HCT116 (cell line): Measurements from ENCODE around the gene CEACAM18. TPM values are rescaled to one million over a fixed set of nuclear protein-coding genes. Genes with fewer than 3 reads are reported as not detected.

ENCODE experiments used
- ATAC-seq: fragments of 200-7000 bp; cut with Tn5 transposase; 2 replicates; pipeline ENCODE4 v1.9.1; 2020; ENCODE audit warnings: mild to moderate bottlenecking, moderate library complexity
- BruUV-seq: library from RNA; stranded (reverse); fragments of 400-500 nt; replicated peaks from 2 replicates; lab custom pipeline; 2021; lab: Mats Ljungman, UMichigan
- CTCF ChIA-PET: fragments of 300-600 bp; sonication (Branson Sonifier 250); formaldehyde crosslinking; loops from one replicate; lab custom pipeline; 2021; ENCODE audit warnings: antibody characterized with exemption; lab: Charles Lee
- POLR2A ChIA-PET: fragments of 300-600, 350-600 bp; sonication (Branson Sonifier 250); formaldehyde crosslinking; loops from one replicate; lab custom pipeline; 2021; ENCODE audit warnings: antibody characterized with exemption; lab: Charles Lee
- RAD21 ChIA-PET, 2 experiments: fragments of 300-600 bp; sonication (Branson Sonifier 250); formaldehyde crosslinking; loops; one replicate each; lab custom pipeline; 2023; ENCODE audit warnings: low total read pairs in 2 of 2; ENCODE audit not compliant: uncharacterized antibody in 2 of 2, unreplicated experiment in 2 of 2, low non-redundant PET in 1 of 2; lab: Charles Lee
- DNase-seq: peaks from one replicate; pipeline ENCODE4 v3.0.0-alpha.2; 2010; ENCODE audit warnings: low read depth, low spot score
- H2AFZ ChIP-seq: fragments of 200-600 bp; shearing (Covaris generic), sonication (generic); 2 replicates; pipeline ENCODE4 v1.6.1; 2017; ENCODE audit warnings: low read depth, mixed run types, mixed read lengths, antibody characterized with exemption, low read length; ENCODE audit not compliant: poor library complexity, severe bottlenecking
- H3K27ac ChIP-seq: 2 replicates; pipeline ENCODE4 v1.5.1; 2012; ENCODE audit warnings: low read depth, low read length
- H3K27me3 ChIP-seq: fragments of 200-600 bp; sonication (generic); 2 replicates; pipeline ENCODE4 v1.6.1; 2016; ENCODE audit warnings: mixed run types, low read length, mixed read lengths; ENCODE audit not compliant: insufficient read depth
- H3K36me3 ChIP-seq, 2 experiments: fragments of 200-500 bp in 1 of 2; fragments of 200-600 bp in 1 of 2; sonication (Bioruptor generic) in 1 of 2; sonication (generic) in 1 of 2; 2 replicates each; pipeline versions ENCODE4 v1.5.1 to v1.6.1; 2014 to 2016; ENCODE audit warnings: low read length in 2 of 2, inconsistent platforms in 1 of 2, mixed read lengths in 1 of 2, mixed run types in 1 of 2; ENCODE audit not compliant: insufficient read depth in 2 of 2, control insufficient read depth in 1 of 2
- H3K4me1 ChIP-seq, 2 experiments: fragments of 200-600 bp in 1 of 2; sonication (generic) in 1 of 2; 2 replicates each; pipeline versions ENCODE4 v1.5.1 to v1.6.1; 2012 to 2017; ENCODE audit warnings: low read length in 2 of 2, inconsistent platforms in 1 of 2, mild to moderate bottlenecking in 1 of 2, mixed read lengths in 1 of 2, mixed run types in 1 of 2, moderate library complexity in 1 of 2; ENCODE audit not compliant: insufficient read depth in 2 of 2, control insufficient read depth in 1 of 2
- H3K4me2 ChIP-seq: fragments of 200-600 bp; sonication (generic); 2 replicates; pipeline ENCODE4 v1.6.1; 2017; ENCODE audit warnings: mixed run types, low read length, mixed read lengths
- H3K4me3 ChIP-seq, 2 experiments: fragments of 200-600 bp in 1 of 2; sonication (generic) in 1 of 2; replicated peaks in 1 of 2; 2 replicates each; pipeline ENCODE4 v1.5.1; 2011 to 2016; ENCODE audit warnings: low read length in 2 of 2, control low read depth in 1 of 2, low read depth in 1 of 2, mild to moderate bottlenecking in 1 of 2, mixed read lengths in 1 of 2, mixed run types in 1 of 2
- H3K79me2 ChIP-seq: fragments of 200-600 bp; sonication (generic); 2 replicates; pipeline ENCODE4 v1.6.1; 2017; ENCODE audit warnings: mild to moderate bottlenecking, mixed run types, low read length, moderate library complexity, mixed read lengths; ENCODE audit not compliant: insufficient read depth
- H3K9ac ChIP-seq: fragments of 200-600 bp; sonication (generic); 2 replicates; pipeline ENCODE4 v1.6.1; 2016; ENCODE audit warnings: low read length, mixed read lengths
- H3K9me2 ChIP-seq: fragments of 200-600 bp; sonication (generic), shearing (Covaris generic); 2 replicates; pipeline ENCODE4 v1.6.1; 2017; ENCODE audit warnings: mixed run types, mild to moderate bottlenecking, moderate library complexity; ENCODE audit not compliant: insufficient read depth
- H3K9me3 ChIP-seq, 2 experiments: fragments of 200-500 bp in 1 of 2; fragments of 200-600 bp in 1 of 2; sonication (Bioruptor generic) in 1 of 2; sonication (generic) in 1 of 2; 2 replicates each; pipeline ENCODE4 v1.6.1; 2014 to 2017; ENCODE audit warnings: low read length in 2 of 2, mixed read lengths in 2 of 2, inconsistent platforms in 1 of 2, low read depth in 1 of 2, mild to moderate bottlenecking in 1 of 2, mixed run types in 1 of 2, moderate library complexity in 1 of 2; ENCODE audit not compliant: control insufficient read depth in 1 of 2, insufficient read depth in 1 of 2
- H4K20me1 ChIP-seq: fragments of 200-600 bp; sonication (generic), shearing (Covaris generic); 2 replicates; pipeline ENCODE4 v1.6.1; 2017; ENCODE audit warnings: mixed run types, mild to moderate bottlenecking, moderate library complexity; ENCODE audit not compliant: insufficient read depth
- CEBPB ChIP-seq: IDR thresholded peaks from 2 replicates; pipeline ENCODE4 v1.6.1; 2012; ENCODE audit warnings: low read depth
- EZH2 ChIP-seq: fragments of 200-600 bp; sonication (generic); IDR thresholded peaks from 2 replicates; pipeline ENCODE4 v1.6.1; 2017; ENCODE audit warnings: antibody characterized with exemption, mixed run types
- POLR2AphosphoS5 ChIP-seq: IDR thresholded peaks from 2 replicates; pipeline ENCODE4 v1.6.1; 2011; ENCODE audit warnings: mild to moderate bottlenecking, low read depth, low read length, moderate library complexity
- RAD21 ChIP-seq: IDR thresholded peaks from 2 replicates; pipeline ENCODE4 v1.6.1; 2012; ENCODE audit warnings: low read depth, mild to moderate bottlenecking
- TCF7L2 ChIP-seq: IDR thresholded peaks from 2 replicates; pipeline ENCODE4 v1.7.0; 2011; ENCODE audit warnings: borderline replicate concordance, inconsistent platforms; ENCODE audit not compliant: insufficient read depth, insufficient read length; ENCODE audit errors: extremely low read depth
- intact Hi-C: fragments of 100-400 bp; cut with micrococcal nuclease; formaldehyde crosslinking; loops from 2 replicates; pipeline ENCODE4 v1.10.0; 2022
- total RNA-seq: library from RNA; stranded (reverse); gene quantifications from one replicate; pipeline ENCODE4 v1.2.1, GENCODE V29; 2021; ENCODE audit not compliant: unreplicated experiment
- TF ChIP-seq, protein P1 (sequence below): IDR thresholded peaks from 2 replicates; pipeline ENCODE4 v1.6.1; 2012; ENCODE audit warnings: low read depth

The CEACAM18 gene
- total RNA-seq, 1 experiment from 2014 or later = not detected

DNA sequence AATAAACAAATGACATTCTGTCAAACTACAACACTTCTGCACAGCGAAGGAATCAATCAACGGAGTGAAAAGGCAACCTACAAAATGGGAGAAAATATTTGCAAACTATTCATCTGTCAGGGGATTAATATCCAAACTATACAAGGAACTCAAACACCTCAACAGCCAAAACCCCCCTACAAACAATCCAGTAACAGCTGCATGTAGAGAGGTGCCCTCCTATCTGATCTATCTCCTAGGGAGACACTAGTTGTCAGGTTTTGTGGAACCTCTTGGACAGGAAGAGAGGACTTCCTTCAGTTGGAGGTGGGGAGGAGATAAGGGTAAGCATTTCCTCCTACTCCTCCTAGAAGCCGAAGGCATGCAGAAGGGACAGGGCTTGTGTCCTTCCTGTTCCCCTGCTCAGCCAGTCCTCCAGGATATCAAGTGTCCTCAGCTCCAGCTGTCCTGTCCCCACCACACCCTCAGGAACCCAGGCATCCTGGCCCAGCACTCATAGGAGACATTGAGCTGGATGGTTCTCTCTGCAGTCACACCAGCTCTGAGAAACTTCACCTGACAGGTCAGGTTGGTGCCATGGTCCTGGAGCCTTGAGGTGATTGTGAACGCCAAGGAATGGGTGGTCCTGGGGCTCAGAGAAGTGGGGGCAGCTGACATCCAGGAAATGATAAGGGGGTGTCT, 10.3 kb upstream of the CEACAM18 start:
- CTCF ChIA-PET = interaction anchor here (1.4 kb wide), 1 partner anchor 189 kb away, joined by 5 read pairs; no protein-coding TSS in a partner anchor
- Histone ChIP-seq H3K27ac (no peak overlapping the region), H3K9ac (no peak overlapping the region), H3K4me3 (no peak overlapping the region), H4K20me1 (no peaks in the 10 kb centered on the region), H3K79me2 (no peaks in the 10 kb centered on the region), H3K9me3 (no peaks in the 10 kb centered on the region), H3K4me1 (no peaks in the 10 kb centered on the region), H3K27me3 (peaks cover 24% of the 10 kb centered on the region), H2AFZ (no peak overlapping the region), H3K36me3 (no peaks in the 10 kb centered on the region), H3K9me2 (no peaks in the 10 kb centered on the region), H3K4me2 (no peak overlapping the region)
- RAD21 ChIA-PET = no interaction called here
- POLR2A ChIA-PET = interaction anchor here (0.6 kb wide), 1 partner anchor 103 kb away, joined by 3 read pairs; the partner anchor contains the start of gene ZNF175
- no TSS peak for BruUV-seq
- intact Hi-C loops = no loop called here
- ATAC-seq (no peak), DNase-seq (no peak)
- no peak for TF ChIP-seq TCF7L2
- no peak for TF ChIP-seq EZH2
- no peak for TF ChIP-seq RAD21
- TF ChIP-seq POLR2AphosphoS5 = no peak
- TF ChIP-seq CEBPB = no peak
- TF ChIP-seq, protein P1, sequence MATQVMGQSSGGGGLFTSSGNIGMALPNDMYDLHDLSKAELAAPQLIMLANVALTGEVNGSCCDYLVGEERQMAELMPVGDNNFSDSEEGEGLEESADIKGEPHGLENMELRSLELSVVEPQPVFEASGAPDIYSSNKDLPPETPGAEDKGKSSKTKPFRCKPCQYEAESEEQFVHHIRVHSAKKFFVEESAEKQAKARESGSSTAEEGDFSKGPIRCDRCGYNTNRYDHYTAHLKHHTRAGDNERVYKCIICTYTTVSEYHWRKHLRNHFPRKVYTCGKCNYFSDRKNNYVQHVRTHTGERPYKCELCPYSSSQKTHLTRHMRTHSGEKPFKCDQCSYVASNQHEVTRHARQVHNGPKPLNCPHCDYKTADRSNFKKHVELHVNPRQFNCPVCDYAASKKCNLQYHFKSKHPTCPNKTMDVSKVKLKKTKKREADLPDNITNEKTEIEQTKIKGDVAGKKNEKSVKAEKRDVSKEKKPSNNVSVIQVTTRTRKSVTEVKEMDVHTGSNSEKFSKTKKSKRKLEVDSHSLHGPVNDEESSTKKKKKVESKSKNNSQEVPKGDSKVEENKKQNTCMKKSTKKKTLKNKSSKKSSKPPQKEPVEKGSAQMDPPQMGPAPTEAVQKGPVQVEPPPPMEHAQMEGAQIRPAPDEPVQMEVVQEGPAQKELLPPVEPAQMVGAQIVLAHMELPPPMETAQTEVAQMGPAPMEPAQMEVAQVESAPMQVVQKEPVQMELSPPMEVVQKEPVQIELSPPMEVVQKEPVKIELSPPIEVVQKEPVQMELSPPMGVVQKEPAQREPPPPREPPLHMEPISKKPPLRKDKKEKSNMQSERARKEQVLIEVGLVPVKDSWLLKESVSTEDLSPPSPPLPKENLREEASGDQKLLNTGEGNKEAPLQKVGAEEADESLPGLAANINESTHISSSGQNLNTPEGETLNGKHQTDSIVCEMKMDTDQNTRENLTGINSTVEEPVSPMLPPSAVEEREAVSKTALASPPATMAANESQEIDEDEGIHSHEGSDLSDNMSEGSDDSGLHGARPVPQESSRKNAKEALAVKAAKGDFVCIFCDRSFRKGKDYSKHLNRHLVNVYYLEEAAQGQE = no peak
